ENCODE data around the gene RNF130. TPM values are rescaled to one million over a fixed set of nuclear protein-coding genes. Genes with fewer than 3 reads are reported as not detected.

RNF130 gene
- total RNA-seq, 1 donor from 2014 or later = 86.7 TPM

DNA sequence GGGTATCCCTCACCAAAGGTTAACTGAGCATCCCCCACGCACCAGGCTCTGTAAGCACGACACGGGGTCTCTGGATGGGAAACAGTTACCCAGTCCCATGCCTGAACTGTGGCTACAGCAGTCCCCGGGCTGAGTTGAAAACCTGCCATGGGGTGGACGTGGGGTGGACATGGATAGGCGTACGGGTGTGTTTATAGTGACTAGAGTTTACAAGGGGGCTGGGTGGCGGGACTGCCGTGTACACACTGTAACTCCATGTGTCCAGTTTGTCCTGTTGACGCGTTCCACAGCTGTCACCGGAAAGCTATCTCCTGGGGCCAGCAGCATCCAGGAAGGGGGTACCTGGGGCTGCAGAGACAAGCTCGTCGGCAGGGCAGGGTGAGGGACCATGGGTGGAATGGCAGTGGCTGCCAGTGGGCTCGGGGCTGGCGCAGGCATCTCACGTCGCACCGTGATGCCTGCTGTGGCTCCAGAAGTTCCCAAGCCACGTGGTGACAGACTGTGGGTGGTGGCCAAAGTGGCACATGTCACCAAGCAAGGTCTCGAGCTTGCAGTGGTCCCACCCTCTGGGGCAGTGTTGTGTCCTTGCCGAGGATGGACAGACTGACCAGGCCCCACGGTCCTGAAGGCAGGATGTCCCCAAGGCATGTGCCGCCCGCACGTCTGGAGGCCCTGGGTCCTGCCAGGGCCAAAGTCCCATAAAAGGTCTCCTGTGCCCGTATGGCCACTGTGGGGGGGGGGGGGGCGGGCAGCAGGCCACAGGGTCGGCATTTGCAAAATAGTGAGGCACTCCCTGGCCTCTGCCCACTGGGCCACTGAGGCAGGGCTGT is 29.3 kb upstream of the RNF130 start:
- H3K9me3 ChIP-seq = no peaks in the 10 kb centered on the region
- no peak overlapping the region for H3K27ac ChIP-seq
- H3K27me3 ChIP-seq = no peaks in the 10 kb centered on the region
- TF ChIP-seq, protein P1, sequence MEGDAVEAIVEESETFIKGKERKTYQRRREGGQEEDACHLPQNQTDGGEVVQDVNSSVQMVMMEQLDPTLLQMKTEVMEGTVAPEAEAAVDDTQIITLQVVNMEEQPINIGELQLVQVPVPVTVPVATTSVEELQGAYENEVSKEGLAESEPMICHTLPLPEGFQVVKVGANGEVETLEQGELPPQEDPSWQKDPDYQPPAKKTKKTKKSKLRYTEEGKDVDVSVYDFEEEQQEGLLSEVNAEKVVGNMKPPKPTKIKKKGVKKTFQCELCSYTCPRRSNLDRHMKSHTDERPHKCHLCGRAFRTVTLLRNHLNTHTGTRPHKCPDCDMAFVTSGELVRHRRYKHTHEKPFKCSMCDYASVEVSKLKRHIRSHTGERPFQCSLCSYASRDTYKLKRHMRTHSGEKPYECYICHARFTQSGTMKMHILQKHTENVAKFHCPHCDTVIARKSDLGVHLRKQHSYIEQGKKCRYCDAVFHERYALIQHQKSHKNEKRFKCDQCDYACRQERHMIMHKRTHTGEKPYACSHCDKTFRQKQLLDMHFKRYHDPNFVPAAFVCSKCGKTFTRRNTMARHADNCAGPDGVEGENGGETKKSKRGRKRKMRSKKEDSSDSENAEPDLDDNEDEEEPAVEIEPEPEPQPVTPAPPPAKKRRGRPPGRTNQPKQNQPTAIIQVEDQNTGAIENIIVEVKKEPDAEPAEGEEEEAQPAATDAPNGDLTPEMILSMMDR (IDR thresholded peaks at IDR 0.05) = no peak
- peak in 1 of 2 donors; percentile 54 for DNase-seq (ENCODE audit: low spot score in 2 of 2)
- no peak overlapping the region for H3K4me3 ChIP-seq
- no peaks in the 10 kb centered on the region for H3K36me3 ChIP-seq
- H3K4me1 ChIP-seq = no peaks in the 10 kb centered on the region
- intact Hi-C loops (cut with DNase I) = no loop called here

DNA sequence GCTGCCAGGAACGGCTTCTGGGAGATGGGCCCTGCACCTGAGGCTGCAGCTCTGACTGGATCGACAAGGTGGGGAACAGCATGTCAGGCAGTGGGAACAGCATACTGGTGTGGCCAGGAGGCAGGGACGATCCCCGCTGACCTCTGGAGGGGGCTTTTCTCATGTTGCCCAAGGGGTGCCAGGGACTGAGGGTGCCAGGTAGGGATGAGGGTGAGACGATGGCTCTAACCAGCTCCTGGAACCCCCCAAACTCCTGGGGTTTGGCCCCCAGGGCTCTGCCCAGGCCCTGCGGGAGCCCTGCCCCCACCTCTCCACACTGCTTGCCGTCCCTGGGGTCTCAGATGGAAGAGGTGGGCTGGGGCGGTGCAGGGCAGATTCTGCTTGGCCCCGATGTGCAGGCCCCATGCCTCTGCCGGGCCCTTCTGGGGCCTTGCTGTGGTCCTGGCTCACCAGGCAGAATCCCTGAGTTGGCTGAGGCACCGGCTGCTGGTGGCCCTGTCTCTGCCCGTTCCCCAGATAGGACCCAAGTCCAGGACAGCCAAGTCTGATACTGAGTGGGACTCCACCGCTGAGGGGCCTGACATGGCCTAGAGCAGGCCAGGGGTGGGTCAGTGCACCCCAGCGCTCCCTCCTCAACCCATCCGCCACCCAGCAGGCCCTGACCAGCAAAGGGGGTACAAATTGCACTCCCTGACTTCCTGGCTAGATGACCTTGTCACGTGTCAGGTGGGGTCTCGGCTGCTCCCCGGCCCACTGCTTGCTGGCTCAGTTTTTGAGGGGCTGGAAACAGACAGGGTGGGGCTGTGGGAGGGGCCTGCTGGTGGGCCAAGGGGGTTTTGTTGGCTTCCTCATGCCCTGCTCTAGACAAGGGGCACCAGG is 28.4 kb upstream of the RNF130 start:
- Histone ChIP-seq H3K9me3 (no peaks in the 10 kb centered on the region), H3K4me3 (no peak overlapping the region), H3K27me3 (no peaks in the 10 kb centered on the region), H3K27ac (no peak overlapping the region), H3K36me3 (no peaks in the 10 kb centered on the region), H3K4me1 (no peaks in the 10 kb centered on the region)
- intact Hi-C loops (cut with DNase I) = no loop called here
- DNase-seq (ENCODE audit: low spot score in 2 of 2) = peak in 1 of 2 donors; percentile 58
- TF ChIP-seq, protein P1 (IDR thresholded peaks at IDR 0.05) = no peak

DNA sequence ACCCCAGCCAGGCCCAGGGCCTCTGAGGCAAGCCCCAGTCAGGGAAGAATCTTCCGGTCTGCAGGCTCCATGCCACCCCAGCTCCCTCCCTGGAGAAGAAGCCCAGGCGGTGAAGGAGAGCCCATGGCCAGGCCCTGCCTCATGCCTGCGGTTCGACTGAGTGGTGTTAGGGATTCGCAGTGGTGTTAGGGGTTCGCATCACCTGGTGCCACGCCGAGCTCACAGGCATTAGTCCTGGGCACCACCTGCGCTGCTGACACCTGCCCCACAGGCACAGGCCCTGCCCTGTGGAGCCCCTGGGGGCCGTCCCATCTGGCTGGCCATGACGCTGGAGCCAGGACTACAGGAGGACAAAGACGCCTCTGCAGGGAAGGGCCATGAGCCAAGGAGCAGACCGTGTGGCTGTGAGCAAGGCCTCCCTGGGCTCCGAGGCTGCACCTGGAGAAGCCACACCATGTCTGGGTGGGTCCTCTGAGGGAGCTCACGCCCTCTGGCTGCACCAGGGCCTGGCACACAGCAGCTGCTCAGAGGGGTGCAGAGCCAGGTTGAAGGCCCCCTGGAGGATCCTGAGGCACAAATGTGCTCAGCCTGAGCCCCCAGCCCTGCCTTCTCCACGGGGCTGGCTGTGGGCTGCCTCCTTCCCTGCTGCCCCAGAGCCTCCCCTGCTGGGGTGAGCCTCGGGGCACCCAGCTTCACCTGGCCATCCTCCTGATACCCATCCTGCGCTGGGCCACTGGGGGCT is 27.6 kb upstream of the RNF130 start:
- TF ChIP-seq, protein P1 (IDR thresholded peaks at IDR 0.05) = no peak
- no peaks in the 10 kb centered on the region for H3K36me3 ChIP-seq
- H3K4me1 ChIP-seq = no peaks in the 10 kb centered on the region
- no peaks in the 10 kb centered on the region for H3K9me3 ChIP-seq
- no peak overlapping the region for H3K4me3 ChIP-seq
- peak in 1 of 2 donors; percentile 53 for DNase-seq (ENCODE audit: low spot score in 2 of 2)
- H3K27ac ChIP-seq = no peak overlapping the region
- intact Hi-C loops (cut with DNase I) = no loop called here
- H3K27me3 ChIP-seq = no peaks in the 10 kb centered on the region

DNA sequence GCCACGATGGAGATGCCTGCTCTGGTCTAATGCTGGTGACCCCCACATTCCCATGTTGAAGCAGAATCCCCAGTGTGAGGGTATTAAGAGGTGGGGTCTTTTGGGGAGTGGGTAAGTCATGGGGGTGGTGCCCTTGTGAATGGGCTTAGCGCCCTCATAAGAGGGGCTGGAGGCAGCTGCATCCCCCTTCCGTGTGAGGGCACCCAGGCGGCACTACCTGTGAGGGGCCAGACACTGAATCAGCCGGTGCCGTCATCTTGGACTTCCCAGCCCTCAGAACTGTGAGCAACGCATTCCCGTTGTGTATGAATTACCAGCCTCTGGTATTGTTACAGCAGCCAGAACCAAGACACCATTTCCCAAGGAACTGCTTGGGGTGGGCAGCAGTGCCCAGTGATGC is 27.0 kb upstream of the RNF130 start:
- H3K4me3 ChIP-seq = no peak overlapping the region
- intact Hi-C loops (cut with DNase I) = no loop called here
- no peak overlapping the region for H3K27ac ChIP-seq
- H3K9me3 ChIP-seq = no peaks in the 10 kb centered on the region
- no peaks in the 10 kb centered on the region for H3K36me3 ChIP-seq
- DNase-seq (ENCODE audit: low spot score in 2 of 2) = peak in 1 of 2 donors; percentile 18
- TF ChIP-seq, protein P1 (IDR thresholded peaks at IDR 0.05) = no peak
- no peaks in the 10 kb centered on the region for H3K4me1 ChIP-seq
- H3K27me3 ChIP-seq = no peaks in the 10 kb centered on the region

DNA sequence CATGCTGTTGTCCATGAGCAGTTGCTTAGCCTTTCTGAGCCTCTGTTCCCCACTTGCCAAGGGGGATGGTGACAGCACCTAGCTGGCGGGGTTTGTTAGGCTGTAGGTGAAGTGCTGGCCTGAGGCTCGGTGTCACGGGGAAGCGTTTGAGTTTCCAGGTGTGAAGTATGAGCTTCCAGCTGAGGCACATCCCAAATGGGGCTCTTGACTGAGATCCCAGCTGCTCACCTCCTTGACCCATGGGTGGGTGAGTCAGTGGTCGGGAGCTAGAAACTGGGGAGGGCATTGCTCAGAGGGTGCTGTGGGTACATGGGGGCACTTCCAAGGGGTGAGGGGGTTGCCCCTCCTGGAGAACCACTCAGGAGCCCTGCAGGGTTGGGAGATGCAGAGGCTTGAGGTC is 26.4 kb upstream of the RNF130 start:
- intact Hi-C loops (cut with DNase I) = no loop called here
- no peaks in the 10 kb centered on the region for H3K36me3 ChIP-seq
- no peak overlapping the region for H3K27ac ChIP-seq
- H3K4me1 ChIP-seq = no peaks in the 10 kb centered on the region
- no peaks in the 10 kb centered on the region for H3K27me3 ChIP-seq
- peak in 1 of 2 donors; percentile 37 for DNase-seq (ENCODE audit: low spot score in 2 of 2)
- H3K4me3 ChIP-seq = no peak overlapping the region
- TF ChIP-seq, protein P1 (IDR thresholded peaks at IDR 0.05) = no peak
- no peaks in the 10 kb centered on the region for H3K9me3 ChIP-seq
